NCI-H526 treated with DMSO at 0.1 percent for 48 hours (cell line): ENCODE data around the gene PLCD1.
"Not testable (repeated sequence)": the region's sequence is repeated elsewhere in the genome, so short reads cannot be mapped to it uniquely, and the experiment has no call there.

Experiments
- DNase-seq: peaks from one replicate; lab custom pipeline; 2025; lab: John Stamatoyannopoulos, UW

The PLCD1 gene

DNA sequence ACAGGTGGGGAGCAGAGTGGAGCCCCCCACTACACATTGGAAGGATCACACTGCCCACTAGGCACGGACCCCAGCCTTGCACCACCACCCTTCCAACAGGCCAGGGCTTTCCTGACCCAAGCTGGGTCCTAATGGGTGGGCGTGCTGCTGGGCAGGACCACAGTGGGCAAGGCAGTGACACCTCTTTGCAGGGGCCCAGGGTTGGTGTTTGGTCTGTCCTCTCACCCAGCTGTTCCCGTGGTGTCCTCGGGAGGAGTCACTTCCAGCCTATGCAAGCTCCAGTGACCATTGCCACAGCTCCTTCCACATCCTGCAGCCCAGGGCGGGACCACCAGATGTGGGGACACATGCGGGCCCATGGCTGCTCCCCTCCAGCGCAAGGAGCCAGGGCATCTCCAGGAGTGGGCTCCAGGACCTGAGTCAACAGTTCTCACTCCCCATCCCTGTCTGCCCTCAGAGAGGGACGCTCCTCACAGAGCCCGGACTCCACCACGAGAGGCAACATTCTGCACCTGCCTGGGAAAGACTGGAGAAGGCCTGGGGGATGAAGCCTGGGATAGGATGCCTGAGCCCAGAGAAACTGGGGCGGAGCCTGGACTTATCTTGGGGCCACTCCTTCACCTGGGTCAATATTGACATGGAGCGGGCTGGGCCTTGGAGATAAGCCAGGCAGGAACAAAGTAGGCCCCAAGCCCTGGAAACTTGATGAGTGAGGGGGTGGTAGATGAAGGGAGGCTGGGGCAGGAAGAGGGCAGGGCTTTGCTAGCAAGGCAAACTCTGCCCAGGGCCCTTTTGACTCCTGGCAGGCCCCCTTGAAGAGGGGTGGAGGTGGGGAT, 42.7 kb downstream of the PLCD1 start:
- peak; percentile 21 for DNase-seq

- DNase-seq = no peak
Measured at GRCh38 chr3:37985637-37986320, 43.7 kb downstream of the PLCD1 start.

GRCh38 chr3:37984596-37984995, 44.8 kb downstream of the PLCD1 start:
- DNase-seq = no peak

GRCh38 chr3:37984051-37984450, 45.4 kb downstream of the PLCD1 start:
- no peak for DNase-seq

GRCh38 chr3:37982331-37982730, 47.1 kb downstream of the PLCD1 start:
- no peak for DNase-seq

- no peak for DNase-seq
Measured at GRCh38 chr3:37981348-37981664, 48.1 kb downstream of the PLCD1 start.

DNA sequence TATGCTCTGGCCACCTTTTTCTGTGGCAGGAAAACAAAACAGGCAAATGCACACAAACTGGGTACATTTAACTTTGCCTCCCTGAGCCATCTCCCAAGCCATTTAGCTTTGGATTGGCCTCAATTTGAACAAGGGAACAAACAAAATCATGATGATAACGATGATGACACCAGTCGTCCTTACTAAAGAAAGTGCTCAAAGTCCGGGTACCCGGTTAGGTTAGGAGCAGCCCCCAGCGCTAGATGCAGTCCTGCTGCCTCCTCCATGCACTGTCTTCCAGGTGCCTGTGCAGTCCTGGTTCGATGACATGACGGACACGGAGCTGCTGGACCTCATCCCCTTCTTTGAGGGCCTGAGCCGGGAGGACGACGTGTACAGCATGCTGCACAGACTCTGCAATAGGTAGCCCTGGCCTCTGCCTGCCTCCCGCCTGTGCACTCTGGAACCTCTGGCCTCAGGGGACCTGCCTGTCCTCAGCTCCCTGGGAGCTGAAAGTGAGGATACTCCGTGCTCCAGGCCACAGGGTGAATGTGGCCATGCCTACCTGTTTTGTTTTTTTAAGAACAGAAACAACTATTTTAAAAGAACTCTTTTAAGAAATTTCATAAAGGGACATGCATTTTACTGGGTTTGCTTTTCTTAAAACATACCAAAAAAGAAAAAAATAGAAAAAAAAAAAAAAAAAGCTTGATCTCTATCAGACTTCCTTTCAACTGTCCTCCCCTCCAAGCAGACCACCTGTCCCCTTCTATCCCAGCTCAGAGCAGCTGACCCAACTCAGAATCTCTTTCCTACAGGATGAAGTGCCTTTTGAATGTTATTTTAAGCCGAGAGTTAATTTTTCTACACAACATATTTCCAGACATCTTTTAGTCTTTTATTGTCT, 48.7 kb downstream of the PLCD1 start:
- no peak for DNase-seq

DNA sequence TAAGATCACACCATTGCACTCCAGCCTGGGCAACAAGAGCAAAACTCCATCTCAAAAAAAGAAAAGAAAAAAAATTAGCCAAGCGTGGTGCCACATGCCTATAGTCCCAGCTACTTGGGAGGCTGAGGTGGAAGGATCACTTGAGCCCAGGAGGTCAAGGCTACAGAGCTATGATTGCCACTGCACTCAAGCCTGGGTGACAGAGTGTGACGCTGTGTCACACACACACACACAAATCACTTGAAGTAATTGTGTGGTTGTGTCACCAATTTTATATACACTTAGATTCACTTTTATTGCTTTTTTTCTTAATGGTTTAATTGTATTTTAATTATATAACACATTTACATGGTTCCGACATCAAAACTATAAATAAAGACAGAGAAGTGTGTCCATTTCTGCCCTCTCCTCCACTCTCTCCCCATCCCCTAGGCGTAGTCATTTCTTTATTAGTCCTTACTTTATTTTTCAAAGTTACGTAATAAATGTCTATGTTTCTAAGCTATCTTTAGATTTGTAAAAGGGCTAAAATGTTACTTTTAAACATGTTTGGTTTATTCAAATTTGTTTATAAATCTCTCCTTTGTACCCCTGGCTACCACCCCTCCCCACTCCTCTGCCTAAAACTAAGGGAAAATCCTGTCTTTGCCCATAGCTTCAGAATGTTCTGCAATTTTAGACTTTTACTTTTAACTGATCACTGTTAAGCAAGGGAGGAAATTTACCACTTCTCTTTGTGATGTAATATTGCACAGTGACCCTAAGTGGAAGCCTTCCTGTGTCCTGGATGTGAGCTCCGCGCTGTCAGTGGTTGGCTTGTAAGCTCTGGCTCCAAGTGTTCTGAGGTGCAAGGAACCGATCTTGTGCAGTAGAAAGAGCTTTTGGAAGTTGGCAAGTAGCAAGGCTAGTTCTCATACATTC, 49.6 kb downstream of the PLCD1 start:
- DNase-seq = no peak

DNA sequence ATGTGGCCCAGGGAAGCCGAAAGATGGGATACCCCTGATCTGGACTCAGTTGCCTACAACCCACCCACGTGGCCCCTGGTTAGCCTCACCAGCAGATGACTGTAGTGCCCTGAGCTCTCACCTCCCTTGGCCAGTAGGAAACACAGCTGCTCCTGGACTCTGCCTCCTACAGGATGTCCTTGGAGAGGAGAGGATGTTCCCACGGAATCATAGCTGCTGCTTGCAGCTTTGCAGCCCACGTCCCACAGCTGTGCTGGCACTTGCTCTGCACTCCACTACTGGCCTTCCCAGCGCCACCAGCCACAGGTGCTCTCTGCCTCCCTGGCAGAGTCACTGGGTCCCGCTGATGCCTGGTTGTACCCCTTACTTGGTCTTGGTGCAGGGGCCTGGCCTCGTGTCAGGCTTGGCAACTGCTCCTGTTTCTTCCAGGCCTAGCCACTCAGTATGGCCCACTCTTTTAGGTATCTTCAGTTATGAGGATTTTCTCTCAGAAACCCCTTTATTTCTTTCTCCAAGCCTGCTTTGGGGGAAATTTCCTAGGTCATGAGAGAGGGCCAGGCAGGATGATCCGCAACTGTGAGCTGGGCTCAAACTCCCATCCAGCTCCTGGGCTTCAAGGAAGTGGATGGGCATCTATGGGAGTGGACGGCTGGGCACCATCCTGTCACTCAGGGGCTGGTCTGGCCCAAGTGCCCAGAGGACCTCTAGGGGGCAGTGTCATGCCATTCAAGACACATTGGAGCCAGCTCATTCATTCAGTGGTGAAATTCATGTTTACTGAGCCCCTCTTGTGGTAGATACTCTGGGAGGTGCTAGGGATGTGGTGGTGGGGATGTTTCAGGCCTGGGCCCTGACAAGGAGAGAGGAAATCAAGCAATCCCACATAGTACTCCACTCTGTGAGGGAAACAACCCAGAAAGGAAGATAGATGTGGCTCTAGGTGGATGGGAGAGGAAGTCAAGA, 55.0 kb downstream of the PLCD1 start:
- no peak for DNase-seq

DNA sequence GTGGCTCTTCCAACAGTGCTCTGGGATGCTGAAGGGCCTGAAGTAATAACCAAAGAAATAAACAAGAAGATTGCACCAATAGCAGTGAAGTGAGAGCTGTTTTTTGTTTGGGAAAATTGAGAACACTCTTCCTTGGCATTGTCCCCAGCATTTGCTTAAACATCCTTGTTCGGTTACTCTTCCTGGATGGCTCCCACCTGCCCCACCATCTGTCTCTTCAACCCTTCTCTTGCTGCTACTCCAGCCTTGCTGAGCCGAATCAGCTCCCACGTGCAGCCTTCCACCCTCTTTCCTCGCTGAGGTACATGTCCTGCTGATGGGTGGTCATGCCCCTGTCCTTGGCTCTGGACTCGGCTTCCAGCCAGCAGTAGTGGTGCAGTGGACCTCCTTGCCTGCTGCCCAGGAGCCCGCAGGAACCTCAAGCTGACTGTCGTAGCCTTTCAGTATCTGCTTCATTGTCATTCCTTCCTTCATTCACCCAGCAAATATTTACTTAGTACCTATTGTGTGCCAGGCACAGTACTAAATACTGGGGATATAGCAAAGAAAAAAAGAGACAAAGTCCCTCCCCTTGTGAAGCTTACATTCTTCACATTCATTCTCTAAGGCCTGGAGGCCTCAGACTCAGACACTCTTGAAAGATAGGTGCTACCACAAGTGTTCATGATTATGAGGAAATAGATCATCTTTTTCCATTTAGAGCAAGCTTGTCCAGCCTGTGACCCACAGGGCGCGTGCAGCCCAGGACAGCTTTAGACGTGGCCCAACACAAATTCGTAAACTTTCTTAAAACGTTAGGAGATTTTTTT, 56.0 kb downstream of the PLCD1 start:
- no peak for DNase-seq

DNA sequence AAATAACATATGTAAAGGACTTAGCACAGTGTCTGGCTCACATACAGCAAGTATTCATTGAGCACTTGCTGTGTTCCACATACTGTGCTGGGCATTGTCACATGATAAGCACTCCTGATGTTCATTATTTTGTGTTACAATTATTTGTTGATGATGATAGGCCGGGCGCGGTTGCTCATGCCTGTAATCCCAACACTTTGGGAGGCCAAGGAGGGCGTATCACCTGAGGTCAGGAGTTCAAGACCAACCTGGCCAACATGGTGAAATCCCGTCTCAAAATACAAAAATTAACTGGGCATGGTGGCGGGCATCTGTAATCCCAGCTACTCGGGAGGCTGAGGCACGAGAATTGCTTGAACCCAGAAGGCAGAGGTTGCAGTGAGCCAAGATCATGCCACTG, 57.4 kb downstream of the PLCD1 start:
- DNase-seq = not testable (repeated sequence)

GRCh38 chr3:37971467-37971866, 58.0 kb downstream of the PLCD1 start:
- no peak for DNase-seq

GRCh38 chr3:37970802-37971201, 58.6 kb downstream of the PLCD1 start:
- DNase-seq = no peak

DNA sequence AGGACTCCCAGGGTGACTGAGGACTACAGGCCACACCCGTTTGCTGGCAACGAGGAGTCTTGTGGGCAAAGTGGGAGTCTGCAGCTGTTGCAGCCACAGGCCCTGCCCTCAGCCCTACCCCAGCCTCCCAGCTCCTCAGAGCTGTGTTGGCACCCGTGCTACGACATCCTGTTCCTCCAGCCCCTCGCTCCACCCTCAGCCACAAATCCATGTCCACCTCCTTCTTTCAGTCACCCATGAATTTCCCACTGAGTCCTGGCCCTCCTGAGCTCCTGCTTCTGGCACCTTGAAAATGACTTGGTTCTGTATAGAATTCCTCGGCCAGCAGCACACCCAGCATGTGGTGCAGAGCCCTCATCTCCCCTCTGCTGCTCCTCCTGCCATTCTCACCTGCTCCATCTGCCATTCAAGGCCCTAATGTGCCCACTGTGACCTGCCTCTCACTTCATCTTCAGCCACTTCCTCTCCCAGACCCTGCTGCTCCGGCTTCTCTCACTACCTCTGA, 59.8 kb downstream of the PLCD1 start:
- DNase-seq = no peak

- no peak for DNase-seq
Measured at GRCh38 chr3:37968813-37969595, 60.4 kb downstream of the PLCD1 start.

- no peak for DNase-seq
Measured at GRCh38 chr3:37968199-37968598, 61.2 kb downstream of the PLCD1 start.

DNA sequence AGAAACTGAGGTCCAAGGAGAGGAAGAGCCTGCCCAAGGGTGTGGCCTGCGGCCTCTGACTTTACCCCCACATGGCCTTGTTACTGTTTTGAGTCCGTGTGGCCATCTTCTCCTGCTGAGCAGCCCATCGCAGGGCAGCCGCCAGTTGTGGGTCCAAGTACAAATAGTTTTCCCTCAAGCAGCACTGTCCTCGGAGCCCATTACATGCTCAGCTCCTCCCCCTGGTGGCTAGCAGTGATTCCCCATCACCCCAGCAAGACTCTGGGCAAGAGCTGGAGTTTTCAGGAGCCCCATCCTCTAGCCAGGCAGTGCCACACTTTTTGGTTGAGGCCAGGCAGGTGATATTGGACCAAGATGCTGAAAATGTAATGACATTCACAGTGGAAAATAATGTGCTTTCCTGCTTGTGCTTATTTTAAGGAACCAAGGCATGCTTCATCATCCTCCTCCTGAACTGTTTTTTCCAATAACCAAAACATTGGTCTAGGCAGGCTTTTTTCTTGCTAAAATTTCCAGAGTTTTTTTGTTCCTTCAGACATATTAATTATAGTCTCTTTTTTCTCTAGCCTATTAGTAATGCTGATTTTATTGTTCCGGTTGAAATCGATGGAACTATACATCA, 62.1 kb downstream of the PLCD1 start:
- DNase-seq = no peak

GRCh38 chr3:37964716-37965115, 64.7 kb downstream of the PLCD1 start:
- peak; percentile 5 for DNase-seq
